ENCODE data around the gene GRAP2. TPM values are rescaled to one million over a fixed set of nuclear protein-coding genes. Genes with fewer than 3 reads are reported as not detected.
"Not testable (repeated sequence)": the region's sequence is repeated elsewhere in the genome, so short reads cannot be mapped to it uniquely, and the experiment has no call there.

Gene GRAP2
- total RNA-seq (2014; rRNA removed; shearing (Covaris generic); ENCODE audit: low replicate concordance) = not detected in 2 replicates

DNA sequence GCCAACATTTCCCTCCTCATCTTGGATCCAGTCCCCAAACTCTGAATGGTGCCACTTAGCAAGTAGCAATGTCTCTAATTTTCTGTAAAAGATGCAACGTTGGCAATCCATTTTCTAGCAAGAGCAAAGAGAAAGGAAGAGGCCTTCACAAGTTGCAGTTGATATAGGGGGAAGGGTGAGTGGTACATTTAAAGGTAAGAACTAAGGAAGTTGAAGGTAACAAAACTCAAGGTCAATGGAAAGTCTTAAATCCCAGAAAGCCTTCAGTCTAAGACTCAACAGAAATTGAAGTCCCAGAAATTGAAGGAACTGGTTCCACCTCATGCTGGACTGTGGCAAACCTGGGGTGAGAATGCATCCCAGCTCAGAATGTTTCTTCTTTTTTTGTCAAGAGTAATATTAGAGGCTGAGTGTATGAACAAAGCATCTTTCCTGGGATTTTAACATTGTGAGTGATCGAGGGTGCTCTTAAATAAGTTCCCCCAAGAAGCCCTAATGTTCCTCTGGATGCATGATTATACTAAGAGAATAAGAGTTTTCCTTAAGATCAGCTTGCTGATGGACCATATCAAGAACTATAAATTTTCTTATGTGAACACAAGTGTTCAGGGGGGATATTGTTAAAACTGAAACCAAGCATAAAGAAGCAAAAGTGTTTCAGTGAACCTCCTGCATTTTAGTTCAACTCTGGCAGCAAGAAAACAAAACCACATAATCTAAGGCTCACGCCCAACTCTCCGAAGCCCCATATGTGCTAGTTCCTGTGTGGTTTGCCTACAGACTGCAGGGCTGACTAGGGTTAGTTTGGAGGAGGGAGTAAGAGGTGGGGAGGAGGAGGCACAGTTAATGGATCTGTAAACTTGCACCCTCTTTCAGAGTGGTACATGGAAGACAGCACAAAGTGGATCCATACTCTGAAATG is at the start of gene GRAP2:
TSS of gene GRAP2 (plus strand) at position 779 of the 922 bp plus-strand sequence. CDS start 46,023 bp downstream, outside the sequence.
- Histone ChIP-seq H3K27me3 (peaks cover 3% of the 10 kb centered on the region; the same call in 1 of the 2 replicates), H3K36me3 (no peaks in the 10 kb centered on the region), H3K4me3 (no peak within 1 kb of the TSS), H3K9me3 (no peaks in the 10 kb centered on the region)
- no peak for DNase-seq

DNA sequence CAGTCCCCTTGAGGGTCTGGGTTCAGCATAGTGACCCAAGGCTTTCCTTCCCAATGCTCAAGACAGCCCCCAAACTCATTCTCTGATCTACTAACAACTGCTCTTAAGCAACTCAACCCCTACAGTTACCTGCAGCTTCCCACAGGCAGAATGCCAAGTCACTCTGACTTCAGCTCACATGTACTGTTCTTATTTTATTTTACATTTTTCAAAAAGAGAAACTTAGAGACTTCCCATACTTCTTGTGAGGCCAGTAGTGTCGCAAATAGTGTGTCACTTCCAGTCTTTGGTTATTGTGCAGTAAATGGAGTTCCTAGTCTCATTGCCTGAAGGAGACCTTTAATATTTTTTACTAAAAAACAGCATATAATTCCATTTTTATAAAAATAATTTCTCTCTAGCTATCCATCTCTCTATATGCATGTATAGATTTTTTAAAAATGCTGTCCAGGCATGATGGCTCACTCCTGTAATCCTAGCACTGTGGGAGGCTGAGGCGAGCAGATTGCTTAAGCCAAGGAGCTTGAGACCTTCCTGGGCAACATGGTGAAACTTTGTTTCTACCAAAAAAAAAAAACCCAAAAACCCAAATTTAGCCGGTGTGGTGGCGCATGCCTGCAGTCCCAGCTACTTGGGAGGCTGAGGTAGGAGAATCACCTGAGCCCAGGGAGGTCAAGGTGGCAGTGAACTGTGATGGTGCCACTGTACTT is 49.1 kb upstream of the GRAP2 start:
- peaks cover 8% of the 10 kb centered on the region for H3K27me3 ChIP-seq
- no peak for DNase-seq
- H3K36me3 ChIP-seq = no peaks in the 10 kb centered on the region
- H3K4me3 ChIP-seq = no peak overlapping the region
- H3K9me3 ChIP-seq = no peaks in the 10 kb centered on the region

DNA sequence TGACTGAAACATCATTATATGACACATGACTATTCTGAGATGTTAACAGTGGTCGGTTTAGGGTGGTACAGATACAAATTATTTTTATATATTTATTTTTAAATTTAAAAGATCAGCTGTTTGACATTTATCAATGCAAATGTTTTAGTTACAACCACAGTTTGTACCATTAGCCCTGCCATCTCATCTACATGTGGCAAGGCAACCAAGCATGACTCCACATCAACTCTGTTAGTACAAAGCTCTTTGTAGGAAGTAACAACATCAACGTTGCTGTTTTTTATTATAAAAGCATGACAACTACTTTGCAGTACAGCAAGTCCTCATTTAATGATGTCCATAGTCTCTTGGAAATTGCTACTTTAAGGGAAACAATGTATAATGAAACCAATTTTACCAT is 48.1 kb upstream of the GRAP2 start:
- Histone ChIP-seq H3K4me3 (no peak overlapping the region), H3K27me3 (peaks cover 8% of the 10 kb centered on the region), H3K36me3 (no peaks in the 10 kb centered on the region), H3K9me3 (no peaks in the 10 kb centered on the region)
- no peak for DNase-seq

- Histone ChIP-seq H3K36me3 (no peaks in the 10 kb centered on the region), H3K27me3 (peaks cover 4% of the 10 kb centered on the region), H3K4me3 (no peak overlapping the region), H3K9me3 (no peaks in the 10 kb centered on the region)
- DNase-seq = no peak
Observed at GRCh38 chr22:39856588-39856987, 44.3 kb upstream of the GRAP2 start.

GRCh38 chr22:39859903-39860588 is 40.8 kb upstream of the GRAP2 start:
- peaks cover 8% of the 10 kb centered on the region; the same call in 1 of the 2 replicates for H3K27me3 ChIP-seq
- H3K36me3 ChIP-seq = no peaks in the 10 kb centered on the region
- H3K9me3 ChIP-seq = no peaks in the 10 kb centered on the region
- no peak for DNase-seq
- no peak overlapping the region for H3K4me3 ChIP-seq

- Histone ChIP-seq H3K36me3 (no peaks in the 10 kb centered on the region), H3K27me3 (peaks cover 5% of the 10 kb centered on the region), H3K9me3 (no peaks in the 10 kb centered on the region), H3K4me3 (no peak overlapping the region)
- DNase-seq = no peak
Observed at GRCh38 chr22:39868741-39869140, 32.1 kb upstream of the GRAP2 start.

DNA sequence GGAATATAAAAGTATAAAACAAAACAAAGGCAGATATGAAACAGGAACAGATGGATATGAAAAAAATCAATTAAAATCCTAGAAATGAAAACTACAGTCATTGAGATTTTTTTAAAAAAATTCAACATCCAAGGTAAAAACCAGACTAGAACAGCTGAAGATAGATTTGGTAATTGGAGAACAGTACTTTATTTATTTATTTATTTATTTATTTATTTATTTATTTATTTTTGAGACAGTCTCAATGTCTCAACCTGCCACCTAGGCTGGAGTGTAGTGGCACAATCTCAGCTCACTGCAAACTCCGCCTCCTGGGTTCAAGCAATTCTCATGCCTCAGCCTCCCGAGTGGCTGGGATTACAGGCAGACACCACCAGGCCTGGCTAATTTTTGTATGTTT is 31.1 kb upstream of the GRAP2 start:
- not testable (repeated sequence) for H3K27me3 ChIP-seq, H3K9me3 ChIP-seq, DNase-seq, H3K4me3 ChIP-seq, H3K36me3 ChIP-seq

DNA sequence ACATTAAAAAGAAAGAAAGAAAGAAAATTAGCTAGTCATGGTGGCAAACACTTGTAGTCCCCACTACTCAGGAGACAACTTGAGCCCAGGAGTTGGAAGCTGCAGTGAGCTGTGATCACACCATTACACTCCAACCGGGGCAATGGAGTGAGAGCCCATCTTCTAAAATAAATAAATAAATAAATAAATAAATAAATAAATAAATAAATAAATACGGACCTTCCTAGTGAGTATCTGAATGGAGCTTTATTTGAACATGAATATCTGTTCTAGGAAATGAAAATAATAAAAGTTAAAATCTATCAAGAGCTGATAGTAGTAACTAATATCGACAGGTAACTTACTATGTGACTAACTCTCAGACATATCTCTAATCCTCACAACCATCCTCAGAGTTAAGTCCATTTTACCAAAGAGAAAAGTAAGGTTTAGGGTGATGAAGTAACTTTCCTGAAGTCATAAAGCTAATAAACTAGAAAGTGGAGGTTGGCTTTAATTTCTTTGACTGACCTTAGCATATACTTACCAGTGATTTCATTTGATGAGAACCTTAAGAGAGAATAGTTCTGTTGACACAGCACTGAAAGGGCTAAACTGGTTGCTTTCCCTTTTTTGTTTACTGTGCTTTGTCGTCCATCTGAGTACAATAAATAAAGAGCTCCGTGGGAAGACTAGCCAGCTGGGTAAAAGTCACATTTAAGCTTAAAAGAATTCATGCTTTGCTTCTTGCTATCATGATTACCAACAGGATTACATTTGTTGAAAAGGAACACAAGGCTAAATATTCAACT is 29.7 kb upstream of the GRAP2 start:
- H3K4me3 ChIP-seq = no peak overlapping the region
- H3K9me3 ChIP-seq = no peaks in the 10 kb centered on the region
- H3K36me3 ChIP-seq = no peaks in the 10 kb centered on the region
- peaks cover 5% of the 10 kb centered on the region for H3K27me3 ChIP-seq
- no peak for DNase-seq

DNA sequence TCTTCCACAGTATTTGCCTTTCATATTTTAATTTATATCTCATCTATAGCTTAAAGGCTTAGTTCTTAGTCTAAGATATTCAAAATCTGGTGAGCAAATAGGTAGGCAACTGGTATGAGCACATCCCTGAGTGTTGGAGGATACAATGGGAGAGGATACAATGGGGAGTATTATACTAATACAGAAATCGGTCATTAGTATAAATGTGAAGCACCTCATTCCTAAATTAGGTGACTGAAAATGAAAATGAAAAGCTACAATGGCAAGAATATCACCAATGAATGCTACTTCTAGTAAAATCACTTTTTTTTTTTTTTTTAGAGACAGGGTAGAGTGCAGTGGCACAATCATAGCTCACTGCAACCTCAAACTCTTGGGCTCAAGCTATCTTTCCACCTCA is 28.3 kb upstream of the GRAP2 start:
- peaks cover 5% of the 10 kb centered on the region for H3K27me3 ChIP-seq
- H3K9me3 ChIP-seq = no peaks in the 10 kb centered on the region
- no peak for DNase-seq
- no peak overlapping the region for H3K4me3 ChIP-seq
- no peaks in the 10 kb centered on the region for H3K36me3 ChIP-seq

GRCh38 chr22:39873965-39874364 is 26.9 kb upstream of the GRAP2 start:
- no peaks in the 10 kb centered on the region for H3K9me3 ChIP-seq
- no peak overlapping the region for H3K4me3 ChIP-seq
- peaks cover 7% of the 10 kb centered on the region for H3K27me3 ChIP-seq
- DNase-seq = no peak
- H3K36me3 ChIP-seq = no peaks in the 10 kb centered on the region

DNA sequence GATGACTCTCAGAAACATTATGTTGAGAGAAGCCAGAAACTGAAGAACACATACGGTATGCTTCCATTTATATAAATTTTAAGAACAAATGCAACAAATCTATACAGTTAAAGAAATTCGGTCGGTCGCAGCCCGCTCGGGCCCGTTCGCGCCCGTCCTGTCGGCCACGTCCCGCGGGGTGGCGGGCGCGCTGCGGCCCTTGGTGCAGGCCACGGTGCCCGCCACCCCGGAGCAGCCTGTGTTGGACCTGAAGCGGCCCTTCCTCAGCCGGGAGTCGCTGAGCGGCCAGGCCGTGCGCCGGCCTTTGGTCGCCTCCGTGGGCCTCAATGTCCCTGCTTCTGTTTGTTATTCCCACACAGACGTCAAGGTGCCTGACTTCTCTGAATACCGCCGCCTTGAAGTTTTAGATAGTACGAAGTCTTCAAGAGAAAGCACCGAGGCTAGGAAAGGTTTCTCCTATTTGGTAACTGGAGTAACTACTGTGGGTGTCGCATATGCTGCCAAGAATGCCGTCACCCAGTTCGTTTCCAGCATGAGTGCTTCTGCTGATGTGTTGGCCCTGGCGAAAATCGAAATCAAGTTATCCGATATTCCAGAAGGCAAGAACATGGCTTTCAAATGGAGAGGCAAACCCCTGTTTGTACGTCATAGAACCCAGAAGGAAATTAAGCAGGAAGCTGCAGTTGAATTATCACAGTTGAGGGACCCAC is 25.6 kb upstream of the GRAP2 start:
- H3K9me3 ChIP-seq, DNase-seq, H3K36me3 ChIP-seq, H3K27me3 ChIP-seq, H3K4me3 ChIP-seq: not testable (repeated sequence)

DNA sequence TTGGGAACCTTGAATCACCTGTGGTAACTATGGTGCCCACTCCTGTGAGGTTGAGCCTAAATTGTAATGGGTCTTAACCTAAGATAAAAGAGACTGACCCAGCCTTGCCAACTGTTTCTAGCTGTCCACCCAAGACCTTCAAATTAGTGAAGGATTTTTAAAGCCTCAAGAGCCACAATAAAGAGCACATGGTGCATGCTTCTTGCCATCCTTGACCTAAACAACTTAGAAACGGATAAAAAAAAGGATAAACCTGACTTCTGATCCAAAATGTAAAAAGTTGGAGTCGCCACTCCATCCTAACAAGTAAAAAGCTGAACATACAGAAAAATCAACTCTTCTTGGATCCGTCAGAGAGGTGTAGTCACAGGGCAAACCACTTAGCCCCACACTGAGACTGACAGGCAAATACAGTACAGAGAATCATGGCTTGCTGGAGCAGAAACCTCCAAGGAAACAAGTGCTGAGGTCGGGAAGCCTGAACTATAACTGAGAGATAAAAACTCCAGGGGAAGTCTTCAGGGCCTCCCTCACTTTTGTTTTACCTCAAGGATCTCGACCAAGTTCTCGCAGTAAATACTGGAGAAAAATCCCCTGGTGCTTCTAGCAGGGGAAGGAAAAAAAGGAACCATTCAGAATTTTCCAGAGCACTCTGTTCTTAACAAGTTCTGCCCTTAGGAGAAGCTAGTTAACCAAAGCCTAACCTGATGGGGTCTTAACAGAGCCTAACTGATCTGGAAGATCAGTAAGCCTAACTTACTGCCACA is 23.6 kb upstream of the GRAP2 start:
- Histone ChIP-seq H3K9me3 (no peaks in the 10 kb centered on the region), H3K27me3 (peaks cover 5% of the 10 kb centered on the region), H3K4me3 (no peak overlapping the region), H3K36me3 (no peaks in the 10 kb centered on the region)
- DNase-seq = no peak

- DNase-seq = no peak
- no peak overlapping the region for H3K4me3 ChIP-seq
- no peaks in the 10 kb centered on the region for H3K36me3 ChIP-seq
- H3K27me3 ChIP-seq = peaks cover 13% of the 10 kb centered on the region
- no peaks in the 10 kb centered on the region for H3K9me3 ChIP-seq
Observed at GRCh38 chr22:39880722-39881121, 20.2 kb upstream of the GRAP2 start.

DNA sequence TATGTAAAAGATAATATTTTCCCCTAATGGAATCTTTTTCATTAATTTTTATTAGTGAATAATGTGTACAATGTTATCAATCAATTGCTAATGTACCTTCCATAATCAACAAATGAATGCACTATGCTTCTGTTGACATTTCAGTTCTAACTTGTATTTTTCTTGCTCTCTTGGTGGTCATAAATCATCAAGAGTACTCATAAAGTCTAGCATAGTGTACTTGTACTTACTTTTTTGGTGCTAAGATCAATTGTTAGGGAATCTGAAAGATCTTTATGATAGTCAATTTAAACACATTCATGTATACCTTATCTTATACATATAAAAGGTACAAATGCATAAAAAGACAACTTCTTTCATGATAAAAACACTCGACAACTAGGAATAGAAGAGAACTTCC is 17.8 kb upstream of the GRAP2 start:
- Histone ChIP-seq H3K9me3 (no peaks in the 10 kb centered on the region), H3K36me3 (no peaks in the 10 kb centered on the region), H3K4me3 (no peak overlapping the region), H3K27me3 (peaks cover 16% of the 10 kb centered on the region)
- DNase-seq = no peak

- not testable (repeated sequence) for DNase-seq, H3K4me3 ChIP-seq, H3K36me3 ChIP-seq, H3K9me3 ChIP-seq
- peaks cover 16% of the 10 kb centered on the region for H3K27me3 ChIP-seq
Observed at GRCh38 chr22:39889924-39890323, 11.0 kb upstream of the GRAP2 start.
